Keratinocyte (primary cell): ENCODE results near the gene KRT71.

Experiments
- EZH2 ChIP-seq: IDR thresholded peaks from one replicate; pipeline ENCODE4 v1.6.1; 2012; ENCODE audit warnings: inconsistent platforms, mild to moderate bottlenecking, low read length, moderate library complexity
- TF ChIP-seq, protein P1 (sequence below), 3 experiments: IDR thresholded peaks in 1 of 3; conservative IDR thresholded peaks in 1 of 3; optimal IDR thresholded peaks in 1 of 3; 2 replicates in 2 of 3; 3 replicates in 1 of 3; pipeline versions ENCODE3 to v1.5.1; 2011; ENCODE audit warnings: low read length in 3 of 3, mild to moderate bottlenecking in 3 of 3, moderate library complexity in 2 of 3, control low read depth in 1 of 3, inconsistent platforms in 1 of 3; ENCODE audit not compliant: insufficient read depth in 2 of 3; ENCODE audit errors: extremely low read depth in 1 of 3

DNA sequence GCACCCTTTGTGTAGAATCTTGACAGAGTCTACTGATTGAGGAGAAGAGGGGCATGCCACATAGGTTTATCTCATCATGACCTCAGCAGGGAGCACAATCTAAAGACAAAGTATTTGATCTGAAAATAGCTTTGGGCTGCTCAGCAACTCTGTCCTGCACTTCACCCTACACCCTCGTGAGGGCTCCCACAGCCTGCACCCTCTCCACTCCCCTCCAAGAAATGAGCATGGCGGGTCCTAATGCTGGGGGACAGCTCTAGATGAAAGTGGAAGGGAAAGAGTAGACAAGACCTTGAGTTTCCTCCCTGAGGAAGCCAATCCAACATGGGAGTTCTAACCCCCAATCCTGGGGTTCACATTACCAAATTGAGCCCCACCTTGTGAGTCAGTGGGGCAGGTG lies 22.0 kb downstream of the KRT71 start:
- TF ChIP-seq, protein P1, sequence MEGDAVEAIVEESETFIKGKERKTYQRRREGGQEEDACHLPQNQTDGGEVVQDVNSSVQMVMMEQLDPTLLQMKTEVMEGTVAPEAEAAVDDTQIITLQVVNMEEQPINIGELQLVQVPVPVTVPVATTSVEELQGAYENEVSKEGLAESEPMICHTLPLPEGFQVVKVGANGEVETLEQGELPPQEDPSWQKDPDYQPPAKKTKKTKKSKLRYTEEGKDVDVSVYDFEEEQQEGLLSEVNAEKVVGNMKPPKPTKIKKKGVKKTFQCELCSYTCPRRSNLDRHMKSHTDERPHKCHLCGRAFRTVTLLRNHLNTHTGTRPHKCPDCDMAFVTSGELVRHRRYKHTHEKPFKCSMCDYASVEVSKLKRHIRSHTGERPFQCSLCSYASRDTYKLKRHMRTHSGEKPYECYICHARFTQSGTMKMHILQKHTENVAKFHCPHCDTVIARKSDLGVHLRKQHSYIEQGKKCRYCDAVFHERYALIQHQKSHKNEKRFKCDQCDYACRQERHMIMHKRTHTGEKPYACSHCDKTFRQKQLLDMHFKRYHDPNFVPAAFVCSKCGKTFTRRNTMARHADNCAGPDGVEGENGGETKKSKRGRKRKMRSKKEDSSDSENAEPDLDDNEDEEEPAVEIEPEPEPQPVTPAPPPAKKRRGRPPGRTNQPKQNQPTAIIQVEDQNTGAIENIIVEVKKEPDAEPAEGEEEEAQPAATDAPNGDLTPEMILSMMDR (optimal IDR thresholded peaks at IDR 0.05 in 1 of 3, IDR thresholded peaks at IDR 0.05 in 1 of 3, conservative IDR thresholded peaks at IDR 0.05 in 1 of 3; ENCODE audit: extremely low read depth in 1 of 3, insufficient read depth in 2 of 3, low read length in 3 of 3) = no peak
- TF ChIP-seq EZH2 = no peak
